Stimulated activated CD4-positive, alpha-beta T cell treated with anti-CD3 and anti-CD28 coated beads, TNF-alpha, amount 100 ng/mL, for 4 hours (primary cell): ENCODE results near the gene COLQ.
"Not testable (repeated sequence)": the region's sequence is repeated elsewhere in the genome, so short reads cannot be mapped to it uniquely, and the experiment has no call there.

ENCODE experiments used
- DNase-seq, 3 experiments: peaks; one replicate each; pipeline ENCODE4 v3.0.0-alpha.2; 2020; ENCODE audit warnings: low read depth in 3 of 3

The COLQ gene

GRCh38 chr3:15490158-15490557 is 31.3 kb downstream of the COLQ start:
- DNase-seq = no peak

- DNase-seq = no peak
Measured at GRCh38 chr3:15488002-15488401, 33.5 kb downstream of the COLQ start.

- no peak for DNase-seq
Measured at GRCh38 chr3:15486979-15487378, 34.5 kb downstream of the COLQ start.

GRCh38 chr3:15486020-15486419 is 35.5 kb downstream of the COLQ start:
- DNase-seq = no peak

- not testable (repeated sequence) for DNase-seq
Measured at GRCh38 chr3:15484551-15484950, 37.0 kb downstream of the COLQ start.

GRCh38 chr3:15479400-15480224 is 41.9 kb downstream of the COLQ start:
- no peak for DNase-seq

GRCh38 chr3:15478640-15478979 is 42.9 kb downstream of the COLQ start:
- no peak for DNase-seq

GRCh38 chr3:15477951-15478639 is 43.4 kb downstream of the COLQ start:
- no peak for DNase-seq

GRCh38 chr3:15476378-15476777 is 45.1 kb downstream of the COLQ start:
- DNase-seq = no peak

- no peak for DNase-seq
Measured at GRCh38 chr3:15475161-15475560, 46.3 kb downstream of the COLQ start.

GRCh38 chr3:15471861-15472260 is 49.6 kb downstream of the COLQ start:
- no peak for DNase-seq

GRCh38 chr3:15470849-15471248 is 50.7 kb downstream of the COLQ start:
- no peak for DNase-seq

- DNase-seq = no peak
Measured at GRCh38 chr3:15470261-15470660, 51.2 kb downstream of the COLQ start.

- no peak for DNase-seq
Measured at GRCh38 chr3:15467227-15468181, 54.0 kb downstream of the COLQ start.

GRCh38 chr3:15465876-15466585 is 55.5 kb downstream of the COLQ start:
- DNase-seq = no peak

- DNase-seq = no peak
Measured at GRCh38 chr3:15462451-15462850, 59.1 kb downstream of the COLQ start.

GRCh38 chr3:15460891-15461531 is 60.5 kb downstream of the COLQ start:
- DNase-seq = no peak

GRCh38 chr3:15458212-15458780 is 63.2 kb downstream of the COLQ start:
- no peak for DNase-seq

- not testable (repeated sequence) for DNase-seq
Measured at GRCh38 chr3:15456915-15457314, 64.6 kb downstream of the COLQ start.

GRCh38 chr3:15456321-15456720 is 65.2 kb downstream of the COLQ start:
- DNase-seq = no peak

- no peak for DNase-seq
Measured at GRCh38 chr3:15455756-15456155, 65.8 kb downstream of the COLQ start.
